Kidney glomerular epithelial cell (primary cell): ENCODE data around the gene TUBG1.
"Not testable (repeated sequence)": the region's sequence is repeated elsewhere in the genome, so short reads cannot be mapped to it uniquely, and the experiment has no call there.

Experiments
- DNase-seq: peaks from one replicate; lab custom pipeline; 2025; lab: John Stamatoyannopoulos, UW

Gene TUBG1

DNA sequence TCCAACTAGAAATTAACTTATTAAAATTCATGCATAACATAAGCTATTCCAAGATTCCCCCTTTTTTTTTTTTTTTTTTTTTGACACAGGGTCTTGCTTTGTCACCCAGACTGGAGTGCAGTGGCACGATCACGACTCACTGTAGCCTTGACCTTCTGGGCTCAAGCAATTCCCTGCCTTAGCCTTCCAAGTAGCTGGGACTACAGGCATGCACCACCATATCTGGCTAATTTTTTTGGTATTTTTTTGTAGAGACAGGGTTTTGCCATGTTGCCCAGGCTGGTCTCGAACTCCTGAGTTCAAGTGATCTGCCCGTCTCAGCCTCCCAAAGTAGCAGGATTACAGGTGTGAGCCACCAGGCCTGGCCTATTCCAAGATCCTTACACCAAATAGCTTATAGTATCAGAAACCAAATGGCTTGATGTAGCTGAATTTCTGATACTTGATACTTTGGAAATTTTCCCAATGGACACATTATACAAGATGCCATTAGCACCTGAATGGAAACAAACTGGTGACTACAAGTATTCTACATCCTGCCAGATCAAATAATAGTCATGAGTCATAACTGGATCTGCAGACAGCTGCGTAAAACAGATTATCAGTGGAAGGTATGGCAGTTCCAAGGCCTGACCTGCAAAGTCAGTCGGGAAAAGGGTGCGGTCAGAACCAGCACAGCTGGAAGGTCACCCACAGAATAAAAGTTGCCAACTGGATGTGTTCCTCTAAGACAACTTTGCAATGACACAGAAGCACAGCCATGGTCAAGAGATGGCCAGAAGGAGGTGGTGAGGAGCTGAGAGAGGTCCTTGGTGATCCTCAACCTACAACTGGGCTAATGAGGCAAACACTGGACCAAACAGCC is 14.5 kb downstream of the TUBG1 start:
- no peak for DNase-seq

DNA sequence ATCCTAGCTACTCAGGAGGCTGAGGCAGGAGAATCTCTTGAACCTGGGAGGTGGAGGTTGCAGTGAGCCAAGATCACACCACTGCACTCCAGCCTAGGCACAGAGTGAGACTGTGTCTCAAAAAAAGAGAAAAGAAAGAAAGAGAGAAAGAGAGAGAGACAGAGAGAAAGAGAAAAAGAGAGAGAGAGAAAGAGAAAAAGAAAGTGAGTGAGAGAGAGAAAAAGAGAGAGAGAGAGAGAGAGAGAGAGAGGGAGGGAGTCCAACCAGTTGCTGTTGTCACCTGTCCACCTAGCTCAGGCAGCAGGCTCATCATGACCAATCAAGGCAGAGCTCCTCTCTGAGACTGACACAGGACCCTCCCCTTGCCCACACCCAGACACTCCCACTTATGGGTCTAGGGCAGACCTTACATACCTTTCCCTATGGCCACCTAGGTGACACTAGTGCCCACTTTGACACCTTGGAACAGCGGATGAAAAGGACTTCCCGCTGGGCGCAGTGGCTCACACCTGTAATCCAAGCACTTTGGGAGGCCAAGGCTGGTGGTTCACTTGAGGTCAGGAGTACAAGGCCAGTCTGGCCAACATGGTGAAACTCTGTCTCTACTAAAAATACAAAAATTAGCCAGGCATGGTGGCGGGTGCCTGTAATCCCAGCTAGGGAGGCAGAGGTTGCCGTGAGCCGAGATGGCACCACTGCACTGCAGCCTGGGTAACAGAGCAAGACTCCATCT is 17.7 kb downstream of the TUBG1 start:
- not testable (repeated sequence) for DNase-seq

DNA sequence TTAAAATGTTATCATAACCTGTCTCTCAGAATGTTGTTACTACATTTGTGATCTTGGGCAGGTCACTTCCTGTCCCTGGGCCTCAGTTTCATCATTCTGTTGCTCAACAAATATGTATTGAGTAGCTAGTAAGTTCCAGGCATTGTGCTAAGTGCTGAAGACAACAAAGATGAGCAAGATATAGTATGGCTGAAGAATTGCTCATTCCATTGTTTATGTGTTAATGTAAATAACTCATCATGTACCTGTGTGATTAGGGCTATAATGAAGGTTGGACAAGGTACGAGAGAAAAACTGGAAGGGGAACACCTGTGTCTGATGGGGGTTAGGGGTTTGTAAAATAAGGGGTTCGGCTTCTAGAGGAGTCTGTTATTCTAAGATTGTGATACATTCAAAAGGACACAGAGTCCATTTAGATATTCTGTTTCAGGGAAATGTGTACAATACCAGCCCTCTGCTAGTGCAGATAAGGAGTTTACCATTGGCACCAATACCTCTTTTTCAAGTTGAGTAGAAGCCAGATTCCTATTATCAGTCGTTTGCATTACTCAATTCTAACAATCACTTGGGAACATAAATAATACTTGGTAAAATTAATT is 20.0 kb downstream of the TUBG1 start:
- no peak for DNase-seq

DNA sequence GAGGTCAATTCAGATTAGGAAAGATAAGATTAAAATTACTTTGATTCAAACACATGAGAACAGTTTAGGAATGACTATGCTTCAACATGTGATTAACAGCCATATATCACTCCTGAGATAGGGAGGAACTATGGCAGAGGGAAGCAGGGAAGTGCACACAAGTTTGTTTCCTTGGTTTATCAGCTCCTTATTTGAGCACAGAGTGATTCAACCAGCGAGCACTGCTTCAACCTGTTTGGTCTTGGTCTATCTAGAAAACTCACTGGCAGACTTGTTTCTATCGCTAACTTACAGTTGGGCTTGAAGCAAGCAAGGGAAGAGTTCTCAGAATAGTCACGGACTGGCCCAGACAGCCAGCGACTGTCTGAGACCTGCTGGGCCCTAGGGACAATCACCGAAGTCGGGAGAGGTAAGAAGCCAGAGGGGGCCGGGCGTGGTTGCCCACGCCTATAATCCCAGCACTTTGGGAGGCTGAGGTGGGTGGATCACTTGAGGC is 23.5 kb downstream of the TUBG1 start:
- no peak for DNase-seq

DNA sequence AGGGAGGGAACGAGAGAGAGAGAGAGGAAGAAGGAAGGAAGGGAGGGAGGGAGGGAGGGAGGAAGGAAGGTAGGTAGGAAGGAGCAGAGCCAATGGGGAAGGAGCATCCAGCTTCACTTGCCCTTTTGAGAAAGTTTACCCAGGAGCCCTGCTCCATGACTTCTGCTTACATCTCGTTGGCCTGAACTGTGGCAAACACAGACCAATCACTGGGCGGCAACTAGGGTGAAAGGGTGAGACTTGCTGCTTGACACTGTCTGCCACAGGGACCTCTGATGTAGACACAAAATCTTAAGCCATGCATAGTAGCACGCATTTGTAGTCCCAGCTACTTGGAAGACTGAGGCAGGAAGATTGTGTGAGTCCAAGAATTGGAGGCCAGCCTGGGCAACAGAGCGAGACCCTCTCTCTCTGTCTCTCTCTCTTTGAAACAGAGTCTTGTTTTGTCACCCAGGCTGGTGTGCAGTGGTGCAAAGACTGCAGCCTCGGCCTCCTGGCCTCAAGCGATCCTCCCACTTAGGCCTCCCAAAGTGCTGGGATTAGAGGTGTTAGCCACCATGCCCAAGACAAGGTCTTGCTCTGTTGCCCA is 30.1 kb downstream of the TUBG1 start:
- DNase-seq: no peak

DNA sequence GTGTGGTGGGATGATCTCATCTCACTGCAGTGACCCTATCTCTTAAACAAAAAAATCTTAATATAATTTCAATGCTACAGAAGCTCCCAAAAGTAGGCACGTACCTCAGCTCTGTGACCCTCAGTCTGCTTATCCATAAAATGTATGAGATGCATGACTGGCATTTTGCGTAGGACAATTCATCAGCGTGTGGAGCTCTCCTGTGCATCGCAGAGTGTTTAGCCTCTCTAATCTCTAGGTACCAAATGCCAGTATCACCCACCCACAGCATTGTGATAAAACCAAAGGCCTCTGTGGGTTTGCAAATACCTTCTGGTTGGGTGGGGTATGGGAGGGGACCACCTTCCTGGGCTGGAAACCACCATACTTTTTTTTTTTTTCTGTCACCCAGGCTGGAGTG is 30.6 kb downstream of the TUBG1 start:
- DNase-seq: no peak

DNA sequence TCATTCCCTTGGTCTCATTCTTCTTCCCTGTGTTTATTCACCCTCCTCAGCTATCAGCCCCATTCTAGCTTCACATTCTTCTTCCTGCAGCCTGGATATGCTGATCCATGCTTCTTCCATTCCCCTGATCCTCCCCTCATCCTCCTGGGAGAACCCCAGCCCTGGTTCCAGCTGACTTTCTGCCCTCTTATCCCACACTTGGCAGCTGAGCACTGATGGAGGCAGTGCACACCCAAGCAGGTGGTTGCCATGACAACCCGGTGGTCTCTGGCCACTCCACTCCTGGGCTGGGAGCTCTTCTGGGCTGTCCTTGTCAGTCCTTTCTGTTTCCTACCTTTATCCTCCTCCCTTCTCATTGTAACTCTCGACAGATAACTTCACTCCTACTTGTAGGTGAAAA is 32.9 kb downstream of the TUBG1 start:
- DNase-seq: no peak

DNA sequence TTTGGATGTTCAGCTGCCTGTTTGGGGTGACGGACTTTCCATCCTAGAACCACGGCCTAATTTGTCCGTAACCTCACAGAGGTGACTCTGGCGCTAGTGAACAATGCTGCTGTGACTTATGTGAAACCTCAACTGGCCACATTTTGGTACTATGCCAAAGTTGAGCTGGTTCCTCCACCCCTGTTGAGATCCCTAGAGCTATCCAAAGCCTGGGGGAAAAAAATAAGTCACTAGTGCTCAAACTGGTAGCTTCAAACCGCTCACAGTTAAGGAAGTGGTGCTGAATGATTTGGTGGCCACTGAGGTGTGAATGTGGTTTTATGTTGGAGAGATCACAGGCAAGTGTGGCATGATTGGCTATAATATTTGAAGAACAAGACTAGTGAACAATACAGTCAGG is 38.3 kb downstream of the TUBG1 start:
- DNase-seq: no peak

DNA sequence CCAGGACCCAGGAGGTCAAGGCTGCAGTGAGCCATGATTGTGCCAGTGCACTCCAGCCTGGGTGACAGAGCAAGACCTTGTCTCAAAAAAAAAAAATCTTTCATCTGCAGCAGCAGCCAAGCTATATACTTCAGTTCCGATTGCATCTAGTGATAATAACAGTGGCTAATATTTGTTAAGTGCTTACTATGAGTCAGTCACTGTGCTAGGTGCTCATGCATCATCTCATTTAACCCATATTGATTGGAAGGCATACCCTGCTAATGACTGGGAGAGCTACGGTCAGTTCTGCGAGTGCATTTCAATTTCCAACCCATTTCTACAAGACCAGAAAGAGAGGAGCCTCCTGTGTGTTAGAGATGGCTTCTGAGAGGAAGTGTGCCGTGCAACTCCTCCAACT is 41.9 kb downstream of the TUBG1 start:
- DNase-seq: no peak

DNA sequence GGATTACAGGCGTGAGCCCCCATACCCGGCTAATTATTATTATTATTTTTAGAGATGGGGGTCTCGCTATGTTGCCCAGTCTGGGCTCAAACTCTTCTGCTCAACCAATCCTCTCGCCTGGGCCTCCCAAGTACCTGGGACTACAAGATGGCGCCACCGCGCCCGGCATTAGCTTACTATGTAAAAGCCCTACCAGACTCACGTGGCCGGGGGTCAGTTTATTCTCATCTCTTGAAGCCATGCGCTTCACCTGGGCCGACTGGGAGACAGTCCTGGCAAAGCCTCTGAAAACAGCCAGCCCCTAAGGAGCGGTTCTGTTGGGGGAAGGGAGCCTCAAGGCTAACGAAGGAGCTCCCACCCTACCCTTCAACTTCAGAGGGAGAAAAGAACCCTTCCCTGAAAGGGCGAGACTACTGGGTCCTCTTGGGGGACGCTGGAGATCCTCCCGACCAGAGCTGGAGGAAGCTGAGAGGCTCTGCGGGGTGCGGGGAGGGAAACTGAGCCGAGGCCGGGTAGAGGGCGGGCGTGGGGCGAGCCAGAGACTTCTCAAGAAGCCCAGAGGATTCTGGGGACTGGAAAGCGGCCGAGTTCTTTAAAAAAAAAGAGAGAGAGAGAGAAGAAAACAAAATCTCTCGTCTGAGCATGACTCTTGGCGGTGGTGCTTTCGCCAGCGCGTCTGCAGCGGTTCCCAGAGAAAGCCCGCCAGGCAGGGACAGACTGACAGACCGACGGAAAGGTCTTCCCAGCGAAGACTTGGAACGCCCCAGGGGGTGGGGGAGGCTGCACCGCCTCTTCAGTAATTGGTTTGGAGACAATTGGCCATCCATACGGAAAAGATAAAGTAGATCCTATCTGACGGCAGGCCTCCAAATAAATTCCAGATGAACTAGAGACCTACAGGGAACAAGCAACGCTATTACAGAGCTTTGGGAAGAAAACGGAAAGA is 44.0 kb downstream of the TUBG1 start:
- DNase-seq: no peak

DNA sequence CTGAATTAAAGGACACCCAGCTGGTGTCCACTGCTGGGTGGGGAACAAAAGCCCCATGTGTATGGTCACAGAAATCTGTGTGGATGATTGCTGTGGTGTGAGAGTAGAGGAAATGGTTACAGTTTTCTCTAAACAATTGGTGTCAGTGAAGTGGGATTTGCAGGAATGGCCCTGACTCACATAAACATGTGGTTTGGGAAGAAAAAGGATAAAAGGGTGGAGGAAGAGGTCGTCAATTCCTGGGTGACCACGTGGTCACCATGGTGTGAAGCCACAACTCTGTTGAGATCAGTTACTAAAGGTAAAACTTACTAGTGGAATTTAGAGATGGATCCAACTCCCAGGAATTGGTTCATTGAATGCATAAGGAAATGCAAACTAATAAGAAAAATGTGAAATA is 46.0 kb downstream of the TUBG1 start:
- no peak for DNase-seq

DNA sequence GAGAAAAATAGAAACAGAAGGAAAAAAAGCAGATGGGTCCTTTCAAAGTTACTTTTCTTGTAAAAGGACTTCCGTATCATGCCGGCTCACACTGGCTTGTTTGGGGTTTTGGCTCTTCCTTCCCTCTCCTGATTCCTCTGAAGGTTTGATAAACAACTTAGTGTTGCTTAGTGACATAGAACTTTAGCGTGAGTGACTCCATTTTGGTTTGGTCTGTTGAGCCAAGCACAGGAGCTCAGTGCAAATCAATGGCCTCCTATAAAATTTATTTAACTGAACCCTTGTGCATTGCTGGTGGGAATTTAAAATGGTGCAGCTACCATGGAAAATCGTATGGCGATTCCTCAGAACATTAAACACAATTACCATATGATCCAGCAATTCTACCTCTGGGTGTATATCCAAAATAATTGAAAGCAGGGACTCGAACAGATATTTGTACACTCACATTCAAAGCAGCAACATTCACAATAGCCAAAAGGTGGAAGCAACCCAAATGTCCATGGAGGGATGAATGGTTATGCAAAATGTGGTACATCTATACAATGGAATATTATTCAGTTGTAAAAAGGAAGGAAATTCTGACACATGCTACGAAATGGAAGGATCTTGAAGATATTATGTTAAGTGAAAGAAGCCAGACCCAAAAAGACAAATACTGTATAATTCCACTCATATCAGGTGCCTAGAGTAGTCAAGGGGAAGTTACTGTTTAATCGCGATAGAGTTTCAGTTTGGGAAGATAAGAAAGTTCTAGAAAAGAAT is 48.5 kb downstream of the TUBG1 start:
- DNase-seq: no peak

DNA sequence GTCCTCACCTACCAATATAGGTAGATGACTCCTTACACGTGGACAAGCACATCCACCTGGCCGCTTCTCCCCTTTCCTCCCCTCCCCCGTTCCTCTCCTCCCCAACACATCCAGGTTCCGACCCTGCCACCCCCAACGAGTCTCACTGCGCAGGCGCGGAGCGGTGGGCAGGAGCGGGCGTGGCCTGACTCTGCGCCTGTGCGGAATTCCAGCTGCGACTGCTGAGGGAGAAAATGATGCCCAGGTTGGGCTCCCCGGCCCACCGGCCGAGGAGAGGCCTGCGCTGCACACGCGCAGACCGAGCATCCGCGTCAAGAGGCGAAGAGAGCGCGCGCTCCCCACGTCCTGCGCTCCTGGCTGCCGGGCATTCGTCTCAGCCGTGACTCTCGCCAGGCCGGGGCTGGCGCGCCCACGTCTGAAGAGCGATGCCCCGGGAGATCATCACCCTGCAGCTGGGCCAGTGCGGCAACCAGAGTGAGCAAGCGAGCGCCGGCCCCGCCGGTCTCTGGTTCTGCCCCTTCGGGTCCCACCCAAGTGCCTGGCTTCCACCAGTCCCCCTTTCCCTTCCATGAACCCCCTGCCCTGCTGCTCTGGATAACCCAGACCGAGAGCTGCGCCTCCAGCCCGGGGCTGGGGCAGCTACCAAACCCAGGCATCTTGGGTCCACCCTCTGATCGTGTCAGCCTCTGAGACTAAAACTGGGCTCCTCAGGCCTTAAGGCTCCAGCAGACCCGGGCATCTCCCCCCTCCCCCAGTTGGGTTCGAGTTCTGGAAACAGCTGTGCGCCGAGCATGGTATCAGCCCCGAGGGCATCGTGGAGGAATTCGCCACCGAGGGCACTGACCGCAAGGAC is 49.8 kb downstream of the TUBG1 start, which contains the start of gene TUBG2:
TUBG2 (plus strand) TSS at position 206 of the 853 bp plus-strand sequence; CDS start at position 426, 220 bp downstream.
- DNase-seq: peak; percentile 97

DNA sequence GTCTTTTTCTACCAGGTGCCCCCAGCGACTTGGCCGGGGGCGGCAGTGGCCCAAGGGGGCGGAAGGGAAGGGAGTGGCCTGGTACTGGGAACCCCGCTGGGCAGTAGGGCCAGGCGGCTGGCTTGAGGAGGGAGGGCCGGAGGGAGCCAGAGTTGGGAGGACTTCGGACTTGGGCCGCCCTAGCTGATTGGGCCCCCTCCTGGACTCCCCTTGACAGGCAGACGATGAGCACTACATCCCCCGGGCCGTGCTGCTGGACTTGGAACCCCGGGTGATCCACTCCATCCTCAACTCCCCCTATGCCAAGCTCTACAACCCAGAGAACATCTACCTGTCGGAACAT is 50.4 kb downstream of the TUBG1 start:
- DNase-seq: not testable (repeated sequence)

DNA sequence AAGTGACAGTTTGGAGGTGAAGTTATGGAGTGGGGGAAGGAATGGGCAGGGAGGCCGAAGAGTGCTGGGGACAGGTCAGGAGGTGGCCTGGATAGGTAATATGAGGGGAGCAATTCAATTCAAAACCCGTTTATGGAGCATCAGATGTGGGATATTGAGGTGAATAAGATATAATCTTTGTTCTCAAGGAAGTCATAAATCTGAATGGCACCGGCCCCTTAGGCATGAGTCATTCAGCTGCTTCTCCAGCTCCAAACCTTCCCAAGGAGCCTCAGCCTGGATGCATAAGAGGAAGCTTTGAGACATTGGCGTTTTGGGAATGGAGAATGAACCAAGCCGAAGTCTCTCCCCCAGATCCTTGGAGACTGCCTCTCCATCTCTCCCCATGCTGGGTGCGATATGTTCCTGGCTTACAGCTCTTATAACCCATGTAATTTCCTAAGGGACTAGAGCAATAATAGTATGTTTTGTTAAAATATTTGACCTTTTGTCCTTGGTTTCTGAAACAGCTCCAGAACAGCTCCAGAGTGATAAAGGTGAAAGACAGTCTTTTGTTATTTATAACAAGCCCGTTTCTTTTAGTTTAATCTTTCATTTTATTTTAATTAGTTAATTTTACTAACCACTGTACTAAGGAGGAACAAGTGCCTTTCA is 51.3 kb downstream of the TUBG1 start:
- DNase-seq: peak; percentile 12
